Psoas muscle (tissue), 8 donors: Measurements from ENCODE around the gene PACS1. TPM values are rescaled to one million over a fixed set of nuclear protein-coding genes. Genes with fewer than 3 reads are reported as not detected.

Experiments
- ATAC-seq, 4 donors: fragments of 200-7000 bp; cut with Tn5 transposase; one replicate each; pipeline ENCODE4 v1.9.1; 2020; ENCODE audit warnings: moderate library complexity in 3 of 4, mild to moderate bottlenecking in 2 of 4
- DNase-seq, 2 donors: peaks; one replicate each; pipeline ENCODE4 v3.0.0-alpha.2; 2020
- H3K27ac ChIP-seq: fragments of 200-600 bp; one replicate; pipeline ENCODE4 v1.8.0; 2022
- H3K27me3 ChIP-seq, 3 donors: fragments of 200-600 bp in 1 of 3; one replicate each; pipeline versions ENCODE4 v1.6.1 to v1.8.0; 2013 to 2022; ENCODE audit warnings: low read length in 2 of 3, mild to moderate bottlenecking in 2 of 3, moderate library complexity in 1 of 3; ENCODE audit not compliant: insufficient read depth in 3 of 3
- H3K36me3 ChIP-seq, 2 donors: fragments of 200-600 bp in 1 of 2; one replicate each; pipeline versions ENCODE4 v1.6.1 to v1.8.0; 2013 to 2022; ENCODE audit warnings: low read depth in 1 of 2, mild to moderate bottlenecking in 1 of 2, moderate library complexity in 1 of 2; ENCODE audit not compliant: insufficient read depth in 1 of 2
- H3K4me1 ChIP-seq: fragments of 200-600 bp; one replicate; pipeline ENCODE4 v1.8.0; 2022
- H3K4me3 ChIP-seq: fragments of 200-600 bp; one replicate; pipeline ENCODE4 v1.8.0; 2022; ENCODE audit warnings: mild to moderate bottlenecking
- H3K9me3 ChIP-seq: fragments of 200-600 bp; one replicate; pipeline ENCODE4 v1.8.0; 2022
- CTCF ChIP-seq: fragments of 200-600 bp; IDR thresholded peaks from one replicate; pipeline ENCODE4 v1.8.0; 2022; ENCODE audit warnings: antibody characterized with exemption
- WGBS, 3 donors: extraction: QIAGEN DNeasy Blood & Tissue Kit; methylation state at CpG; one replicate each; pipeline versions ENCODE4 v1.1.6 to v1.1.7; 2013; 5-methylcytosine and 5-hydroxymethylcytosine counted together
- intact Hi-C, 2 donors: fragments of 100-400 bp; cut with DNase I; formaldehyde crosslinking; loops; one replicate each; pipeline versions ENCODE4 v1.11.0 to v1.14.2; 2022
- polyA plus RNA-seq, 3 donors: library from polyadenylated mRNA; stranded (reverse); fragments of 200-250 nt; gene quantifications; one replicate each; pipeline ENCODE4 v1.2.3, GENCODE V29; 2013
- total RNA-seq, 4 donors: library from RNA; stranded (reverse); fragmentation: NEBNext Ultra II Directional in 2 of 4; extraction: Animal tissue kit (Norgen Biotek cat#: 25700) in 2 of 4; gene quantifications; one replicate each; pipeline versions ENCODE4 v1.2.1 to v1.2.4, GENCODE V29; 2021 to 2023
- donor health status: healthy with polysubstance abuse.
- donor health status: DM: no; HTN: no; CAD: no; lungs with moderate emphysema.
- donor health status: Bipolar disorder and iron deficiency.
- donor health status: healthy.
- donor health status: DM: yes; HTN: yes; CAD: no.
- donor health status: DM: no; HTN: no; CAD: no.
- donor health status: DM: no; HTN: no; CAD: no.
- donor health status: DM: yes; HTN: yes; CAD: no.

PACS1 gene
- total and polyA plus RNA-seq, 7 donors, result 7.4 to 27.8 (median 16.3) TPM

DNA sequence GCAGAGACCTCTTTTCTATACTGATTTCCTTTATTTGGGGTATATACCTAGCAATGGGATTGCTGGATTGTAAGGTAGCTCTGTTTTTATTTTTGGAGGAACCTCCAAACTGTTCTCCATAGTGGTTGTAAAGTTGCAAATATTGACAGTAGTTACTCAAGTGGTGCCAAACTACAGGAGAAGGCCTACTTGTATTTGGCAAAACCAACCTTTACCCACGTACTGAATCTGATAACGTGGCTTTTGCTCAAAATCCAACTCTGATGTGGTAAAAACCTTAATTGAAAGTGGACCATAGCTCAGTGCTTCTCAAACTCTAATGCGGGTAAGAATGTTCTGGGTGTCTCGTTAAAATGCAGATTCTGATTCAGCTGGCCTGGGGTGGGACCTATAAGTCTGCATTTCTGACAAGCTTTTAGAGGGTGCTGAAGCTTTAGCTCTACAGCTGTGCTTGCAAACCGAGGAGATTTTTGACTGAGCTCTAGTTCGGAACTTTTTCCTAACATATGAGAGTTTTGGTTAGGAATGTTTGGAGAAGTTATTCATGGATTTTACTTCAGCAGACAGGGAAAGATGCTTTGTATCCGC, 69.8 kb downstream of the PACS1 start:
- WGBS, 3 donors, result 92 to 94% (median 93%) methylated on average over 7 of the region's 7 CpGs
- ATAC-seq (no peak), DNase-seq (no peak)
- H3K9me3 ChIP-seq, result no peaks in the 10 kb centered on the region
- H3K4me1 ChIP-seq, result no peaks in the 10 kb centered on the region
- intact Hi-C loops, result no loop called here
- no peaks in the 10 kb centered on the region for H3K27me3 ChIP-seq
- H3K4me3 ChIP-seq, result no peak overlapping the region
- H3K27ac ChIP-seq, result no peak overlapping the region
- H3K36me3 ChIP-seq, result peaks cover 0 to 2% of the 10 kb centered on the region in 2 donors
- no peak for TF ChIP-seq CTCF

GRCh38 chr11:66142370-66143263, 72.5 kb downstream of the PACS1 start:
- H3K4me3 ChIP-seq, result no peak overlapping the region
- intact Hi-C loops, result no loop called here
- WGBS, 3 donors, result 95 to 96% (median 95%) methylated on average over 12 of the region's 12 CpGs
- H3K4me1 ChIP-seq, result no peaks in the 10 kb centered on the region
- H3K9me3 ChIP-seq, result no peaks in the 10 kb centered on the region
- no peaks in the 10 kb centered on the region for H3K27me3 ChIP-seq
- no peak overlapping the region for H3K27ac ChIP-seq
- no peak for ATAC-seq
- H3K36me3 ChIP-seq, result peaks cover 0 to 2% of the 10 kb centered on the region in 2 donors
- TF ChIP-seq CTCF, result no peak
- no peak for DNase-seq

DNA sequence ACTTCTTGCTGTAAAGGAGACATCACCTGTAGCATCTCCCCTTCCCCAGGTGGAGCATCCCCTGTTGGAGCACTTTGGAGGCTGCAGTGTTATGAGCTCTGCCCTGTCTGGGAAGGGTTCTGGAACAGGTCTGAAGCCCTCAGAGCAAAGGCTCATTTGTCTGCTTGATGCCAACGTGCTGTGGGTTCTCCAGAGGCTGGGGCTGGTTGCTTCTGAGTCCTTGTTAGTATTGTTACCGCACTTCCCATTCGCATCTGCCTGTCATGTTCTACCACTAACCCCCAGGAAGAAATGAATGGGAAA, 73.1 kb downstream of the PACS1 start:
- H3K4me1 ChIP-seq, result no peaks in the 10 kb centered on the region
- DNase-seq (no peak), ATAC-seq (no peak)
- intact Hi-C loops, result no loop called here
- no peak overlapping the region for H3K27ac ChIP-seq
- peaks cover 0 to 2% of the 10 kb centered on the region in 2 donors for H3K36me3 ChIP-seq
- H3K27me3 ChIP-seq, result no peaks in the 10 kb centered on the region
- TF ChIP-seq CTCF, result no peak
- no peak overlapping the region for H3K4me3 ChIP-seq
- H3K9me3 ChIP-seq, result no peaks in the 10 kb centered on the region
- 94 to 98% (median 96%) methylated on average over 3 of the region's 3 CpGs for WGBS, 3 donors

DNA sequence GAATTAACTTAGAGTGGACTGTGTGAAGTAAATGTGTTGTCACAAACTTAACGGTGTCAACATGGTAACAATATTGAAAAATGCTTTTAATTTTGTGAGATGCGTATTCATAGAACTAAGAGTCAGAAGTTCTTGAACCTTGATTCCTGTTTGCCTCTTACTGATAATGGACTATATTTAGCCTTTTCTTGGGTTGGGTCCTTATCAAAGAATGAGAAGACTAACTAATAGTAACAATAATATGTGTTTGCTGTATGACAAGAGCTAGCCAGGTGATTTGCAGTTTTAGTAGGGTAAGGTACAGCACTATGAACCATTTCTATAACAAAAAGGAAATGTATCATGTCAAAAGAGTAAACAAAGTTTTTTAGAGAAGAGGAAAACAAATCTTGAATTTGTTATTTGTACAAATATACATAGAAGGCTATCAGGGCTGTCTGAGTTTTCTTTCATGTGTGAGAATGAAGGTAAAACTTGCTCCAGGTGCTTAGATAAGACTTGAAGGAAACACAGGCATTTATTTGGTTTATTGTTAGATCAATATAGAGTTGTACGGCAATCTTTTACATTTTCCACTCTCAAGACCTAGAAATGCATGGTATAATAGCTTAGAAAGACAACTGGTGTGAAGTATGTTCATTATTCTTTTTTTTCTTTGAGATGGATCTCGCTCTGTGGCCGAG, 74.1 kb downstream of the PACS1 start:
- no peaks in the 10 kb centered on the region for H3K9me3 ChIP-seq
- DNase-seq (no peak), ATAC-seq (no peak)
- H3K36me3 ChIP-seq, result peaks cover 0 to 2% of the 10 kb centered on the region in 2 donors
- intact Hi-C loops, result no loop called here
- 97 to 100% (median 97%) methylated on average over 5 of the region's 5 CpGs for WGBS, 3 donors
- TF ChIP-seq CTCF, result no peak
- no peak overlapping the region for H3K4me3 ChIP-seq
- no peak overlapping the region for H3K27ac ChIP-seq
- H3K27me3 ChIP-seq, result no peaks in the 10 kb centered on the region
- no peaks in the 10 kb centered on the region for H3K4me1 ChIP-seq
